Activated CD4-positive, alpha-beta memory T cell treated with anti-CD3 and anti-CD28 coated beads for 36 hours (primary cell): ENCODE results near the gene PSMB7. TPM values are rescaled to one million over a fixed set of nuclear protein-coding genes. Genes with fewer than 3 reads are reported as not detected.

Experiments
- CTCF ChIA-PET: fragments of 350-600 bp; sonication (Branson Sonifier 250); formaldehyde crosslinking; loops from one replicate; lab custom pipeline; 2021; ENCODE audit warnings: antibody characterized with exemption, inconsistent platforms; lab: Charles Lee
- POLR2A ChIA-PET: fragments of 350-600 bp; sonication (Branson Sonifier 250); formaldehyde crosslinking; loops from one replicate; lab custom pipeline; 2021; ENCODE audit warnings: antibody characterized with exemption; lab: Charles Lee
- DNase-seq: peaks from one replicate; pipeline ENCODE4 v3.0.0-alpha.2; 2020
- H3K27ac Mint-ChIP-seq: one replicate; pipeline ENCODE4 v1.8.0; 2021; ENCODE audit warnings: mixed read lengths
- H3K27me3 Mint-ChIP-seq: one replicate; pipeline ENCODE4 v1.8.0; 2021; ENCODE audit warnings: mixed read lengths
- H3K36me3 Mint-ChIP-seq: one replicate; pipeline ENCODE4 v1.8.0; 2021; ENCODE audit warnings: mixed read lengths
- H3K4me1 Mint-ChIP-seq: one replicate; pipeline ENCODE4 v1.8.0; 2021; ENCODE audit warnings: low read depth, mixed read lengths
- H3K4me3 Mint-ChIP-seq: one replicate; pipeline ENCODE4 v1.8.0; 2021; ENCODE audit warnings: mild to moderate bottlenecking, mixed read lengths
- H3K9me3 Mint-ChIP-seq: one replicate; pipeline ENCODE4 v1.8.0; 2021; ENCODE audit warnings: mixed read lengths
- intact Hi-C: fragments of 100-400 bp; cut with micrococcal nuclease; formaldehyde crosslinking; loops from one replicate; pipeline ENCODE4 v1.15.1; 2023
- total RNA-seq, 2 experiments: library from RNA; stranded (reverse); gene quantifications; one replicate each; pipeline ENCODE4 v1.2.3, GENCODE V29; 2021

Gene PSMB7
- total RNA-seq, 2 experiments from 2014 or later = 156 TPM

DNA sequence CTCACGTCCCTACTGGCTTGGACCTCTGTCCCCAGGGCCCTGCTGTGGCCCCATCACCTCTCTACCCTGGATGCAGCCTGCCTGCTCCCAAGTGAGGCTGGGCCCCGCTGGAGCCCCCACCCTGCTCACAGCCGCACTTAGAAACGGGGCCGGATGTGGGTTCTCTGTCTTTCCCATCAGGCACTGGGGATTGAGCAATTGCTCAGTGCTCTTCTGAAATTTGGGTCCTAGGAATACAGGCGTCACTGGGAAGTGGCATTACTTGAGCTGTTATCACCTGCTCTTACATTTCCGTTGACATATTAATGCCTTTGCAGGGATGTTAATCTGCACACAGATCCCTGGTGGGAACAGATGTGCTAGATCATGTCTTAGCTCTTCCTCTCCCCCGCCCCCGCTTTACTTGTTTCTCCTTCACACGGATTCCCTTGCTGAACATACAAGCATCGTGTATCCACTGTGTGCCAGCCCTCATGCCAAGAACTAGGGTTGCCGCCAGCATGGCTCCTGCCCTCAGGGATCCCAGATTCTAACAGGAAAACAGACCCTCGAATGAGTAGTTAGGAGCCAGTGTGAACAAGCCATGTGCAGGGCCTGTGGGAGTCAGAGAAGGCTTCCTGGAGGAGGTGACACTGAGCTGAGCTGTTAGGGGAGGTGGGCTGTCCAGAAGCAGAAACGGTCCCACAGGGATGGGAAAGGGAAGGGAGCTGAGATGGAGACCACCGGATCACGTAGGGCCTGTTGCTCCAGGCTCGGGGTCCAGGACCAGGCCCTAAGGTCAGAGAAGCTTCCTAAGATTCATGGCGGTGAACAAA is 92.4 kb downstream of the PSMB7 start:
- ChIA-PET POLR2A (no interaction called here), CTCF (interaction anchor here (7.6 kb wide), 1 partner anchor 195 kb away, joined by 63 read pairs; no protein-coding TSS in a partner anchor)
- Mint-ChIP-seq H3K27me3 (no peaks in the 10 kb centered on the region), H3K9me3 (no peaks in the 10 kb centered on the region), H3K27ac (no peak overlapping the region), H3K4me3 (no peak overlapping the region), H3K36me3 (no peaks in the 10 kb centered on the region), H3K4me1 (peaks cover 4% of the 10 kb centered on the region)
- intact Hi-C loops = no loop called here
- no peak for DNase-seq

DNA sequence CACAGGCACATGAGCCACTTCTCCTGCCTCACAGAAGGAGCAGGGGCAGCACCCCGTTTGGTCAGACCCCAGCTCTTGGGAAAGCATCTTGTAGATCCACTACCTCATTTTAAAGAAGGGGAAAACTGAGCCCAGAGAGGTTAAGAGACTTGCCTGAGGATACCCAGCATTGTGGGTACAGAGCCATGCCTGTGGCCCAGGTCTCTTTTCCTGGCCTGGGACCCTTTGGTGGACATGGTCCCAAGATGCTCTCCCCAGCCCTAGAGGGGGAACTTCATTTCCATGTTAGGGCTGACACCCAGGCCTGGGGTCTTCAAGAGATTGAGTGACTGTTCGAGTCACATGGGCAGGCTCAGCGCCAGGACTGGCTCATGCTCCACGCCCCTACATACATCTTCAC is 93.3 kb downstream of the PSMB7 start:
- H3K9me3 Mint-ChIP-seq = no peaks in the 10 kb centered on the region
- H3K4me3 Mint-ChIP-seq = no peak overlapping the region
- DNase-seq = no peak
- no peak overlapping the region for H3K27ac Mint-ChIP-seq
- ChIA-PET POLR2A (no interaction called here), CTCF (interaction anchor here (0.6 to 7.6 kb wide), 4 partner anchors 80 to 194 kb away, joined by 3 to 63 read pairs (median 6); no protein-coding TSS in a partner anchor)
- peaks cover 2% of the 10 kb centered on the region for H3K36me3 Mint-ChIP-seq
- no peaks in the 10 kb centered on the region for H3K27me3 Mint-ChIP-seq
- peaks cover 4% of the 10 kb centered on the region for H3K4me1 Mint-ChIP-seq
- intact Hi-C loops = loop anchor here (2.0 kb wide), 1 partner anchor 195 kb away; no protein-coding TSS in a partner anchor

DNA sequence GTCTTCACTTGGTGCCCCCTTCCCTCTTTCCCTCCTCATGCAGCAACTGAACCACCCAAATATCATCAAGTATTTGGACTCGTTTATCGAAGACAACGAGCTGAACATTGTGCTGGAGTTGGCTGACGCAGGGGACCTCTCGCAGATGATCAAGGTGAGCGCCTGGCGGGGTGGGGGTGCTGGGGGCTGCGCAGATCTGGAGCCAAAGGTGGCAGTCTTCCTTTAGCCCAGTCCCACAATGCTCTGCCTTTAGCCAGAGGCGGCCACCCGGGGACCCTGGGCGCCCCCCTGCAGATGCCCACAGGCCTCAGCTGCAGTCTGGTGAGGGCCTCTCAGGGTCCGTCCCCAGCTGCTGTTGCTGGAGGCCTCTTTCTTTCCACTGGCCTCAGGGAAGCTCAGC is 93.8 kb downstream of the PSMB7 start:
- peaks cover 4% of the 10 kb centered on the region for H3K4me1 Mint-ChIP-seq
- no peaks in the 10 kb centered on the region for H3K27me3 Mint-ChIP-seq
- no peak for DNase-seq
- H3K27ac Mint-ChIP-seq = no peak overlapping the region
- CTCF ChIA-PET = interaction anchor here (0.6 to 7.6 kb wide), 5 partner anchors 80 to 280 kb away, joined by 3 to 63 read pairs (median 6); no protein-coding TSS in a partner anchor
- POLR2A ChIA-PET = no interaction called here
- no peaks in the 10 kb centered on the region for H3K9me3 Mint-ChIP-seq
- no peak overlapping the region for H3K4me3 Mint-ChIP-seq
- intact Hi-C loops = loop anchor here (2.0 kb wide), 1 partner anchor 195 kb away; no protein-coding TSS in a partner anchor
- H3K36me3 Mint-ChIP-seq = peaks cover 2% of the 10 kb centered on the region

DNA sequence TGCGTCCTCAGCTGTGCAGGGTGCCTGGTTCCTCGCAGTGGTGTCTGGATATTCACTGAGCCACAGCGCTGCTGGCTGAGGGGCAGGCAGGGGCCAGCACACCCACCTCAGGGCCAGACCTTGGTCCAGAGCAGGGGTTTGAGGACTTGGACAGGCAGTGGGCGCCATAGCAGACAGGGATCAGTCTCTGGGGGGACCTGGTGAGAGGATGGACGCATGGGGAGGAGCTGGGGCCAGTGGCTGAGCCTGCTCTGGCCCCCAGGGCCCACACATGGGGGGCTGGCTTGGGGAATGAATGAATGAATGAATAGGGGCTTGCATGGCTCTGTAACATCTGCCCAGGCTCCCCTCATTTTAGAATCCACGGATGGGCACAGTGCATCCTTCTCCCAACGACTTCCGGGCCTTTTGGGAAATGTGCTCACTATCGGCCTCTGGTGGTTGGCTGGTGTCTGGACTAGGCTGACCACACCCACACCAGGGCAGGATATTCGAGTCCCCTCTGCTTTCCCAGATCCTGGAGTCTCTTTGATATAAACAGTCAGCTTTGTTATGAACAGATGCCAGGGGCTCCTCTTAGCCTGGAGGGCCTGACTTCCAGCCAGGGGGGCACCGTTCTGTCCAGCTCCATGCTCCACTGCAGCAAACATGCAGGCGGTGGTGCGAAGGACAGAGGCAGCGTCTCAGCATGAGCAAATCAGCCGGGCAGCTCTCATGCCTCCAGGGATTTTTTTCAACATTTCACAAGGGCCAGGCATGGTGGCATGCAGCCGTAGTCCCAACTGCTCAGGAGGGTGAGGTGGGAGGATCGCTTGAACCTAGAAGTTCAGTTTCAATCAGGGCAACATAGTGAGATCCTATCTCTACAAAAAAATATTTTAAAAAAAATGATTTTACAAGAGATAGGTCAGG is 94.9 kb downstream of the PSMB7 start:
- H3K9me3 Mint-ChIP-seq = no peaks in the 10 kb centered on the region
- peaks cover 4% of the 10 kb centered on the region for H3K4me1 Mint-ChIP-seq
- H3K27ac Mint-ChIP-seq = no peak overlapping the region
- CTCF ChIA-PET = interaction anchor here (0.7 to 7.6 kb wide), 15 partner anchors 10 to 279 kb away, joined by 3 to 63 read pairs (median 4); no protein-coding TSS in a partner anchor
- POLR2A ChIA-PET = no interaction called here
- intact Hi-C loops = loop anchor here (2.0 kb wide), 1 partner anchor 194 kb away; no protein-coding TSS in a partner anchor
- peaks cover 2% of the 10 kb centered on the region for H3K36me3 Mint-ChIP-seq
- H3K27me3 Mint-ChIP-seq = no peaks in the 10 kb centered on the region
- peak; percentile 70 for DNase-seq
- H3K4me3 Mint-ChIP-seq = no peak overlapping the region

DNA sequence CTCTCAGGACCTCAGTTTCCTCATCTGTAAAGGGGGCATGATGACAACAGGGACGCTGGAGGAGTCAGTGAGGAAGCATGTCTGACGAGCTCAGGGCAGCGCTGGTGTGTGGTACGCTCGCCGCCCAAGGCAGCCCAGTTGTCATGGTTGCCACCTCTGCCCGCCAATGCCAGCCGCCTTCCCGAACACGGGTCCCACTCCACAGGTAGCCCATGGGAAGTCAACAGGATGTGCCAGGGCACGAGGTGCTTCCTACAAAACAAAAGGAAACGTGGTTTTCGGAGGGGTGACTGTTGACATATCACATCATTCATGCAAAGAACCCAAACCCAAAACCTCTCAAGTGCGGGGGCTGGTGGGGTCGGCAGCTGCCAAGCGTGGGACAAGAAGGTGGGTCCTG is 99.4 kb downstream of the PSMB7 start:
- H3K4me1 Mint-ChIP-seq = peaks cover 4% of the 10 kb centered on the region
- ChIA-PET POLR2A (no interaction called here), CTCF (interaction anchor here (1.1 kb wide), 1 partner anchor 189 kb away, joined by 3 read pairs; no protein-coding TSS in a partner anchor)
- no peak overlapping the region for H3K27ac Mint-ChIP-seq
- no peaks in the 10 kb centered on the region for H3K27me3 Mint-ChIP-seq
- intact Hi-C loops = no loop called here
- DNase-seq = no peak
- H3K4me3 Mint-ChIP-seq = no peak overlapping the region
- peaks cover 2% of the 10 kb centered on the region for H3K36me3 Mint-ChIP-seq
- H3K9me3 Mint-ChIP-seq = no peaks in the 10 kb centered on the region

DNA sequence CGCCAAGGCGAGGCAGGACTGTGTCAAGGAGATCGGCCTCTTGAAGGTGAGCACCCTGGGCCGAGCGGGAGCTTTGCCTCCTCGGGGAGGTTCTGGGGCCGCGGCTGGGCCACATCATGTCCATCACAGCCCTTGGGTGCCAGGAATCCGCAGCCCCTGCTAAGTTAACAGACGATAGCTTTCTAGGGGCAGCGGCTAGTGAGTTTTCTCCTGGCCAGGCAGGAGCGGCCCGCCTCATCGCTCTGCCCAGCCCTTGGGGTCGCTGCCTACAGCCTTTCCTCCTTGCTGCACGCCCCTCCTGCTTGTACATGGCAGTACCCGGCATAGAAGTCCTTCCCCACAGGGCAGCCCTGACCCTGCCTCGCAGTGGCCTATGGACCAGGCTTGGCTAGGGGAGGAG is 101.3 kb downstream of the PSMB7 start:
- Mint-ChIP-seq H3K4me1 (no peaks in the 10 kb centered on the region), H3K36me3 (peaks cover 2% of the 10 kb centered on the region), H3K27me3 (no peaks in the 10 kb centered on the region), H3K4me3 (no peak overlapping the region), H3K27ac (no peak overlapping the region), H3K9me3 (no peaks in the 10 kb centered on the region)
- POLR2A ChIA-PET = no interaction called here
- no peak for DNase-seq
- CTCF ChIA-PET = interaction anchor here (0.8 kb wide), 2 partner anchors 10 to 187 kb away, joined by 3 to 4 read pairs; no protein-coding TSS in a partner anchor
- intact Hi-C loops = no loop called here

DNA sequence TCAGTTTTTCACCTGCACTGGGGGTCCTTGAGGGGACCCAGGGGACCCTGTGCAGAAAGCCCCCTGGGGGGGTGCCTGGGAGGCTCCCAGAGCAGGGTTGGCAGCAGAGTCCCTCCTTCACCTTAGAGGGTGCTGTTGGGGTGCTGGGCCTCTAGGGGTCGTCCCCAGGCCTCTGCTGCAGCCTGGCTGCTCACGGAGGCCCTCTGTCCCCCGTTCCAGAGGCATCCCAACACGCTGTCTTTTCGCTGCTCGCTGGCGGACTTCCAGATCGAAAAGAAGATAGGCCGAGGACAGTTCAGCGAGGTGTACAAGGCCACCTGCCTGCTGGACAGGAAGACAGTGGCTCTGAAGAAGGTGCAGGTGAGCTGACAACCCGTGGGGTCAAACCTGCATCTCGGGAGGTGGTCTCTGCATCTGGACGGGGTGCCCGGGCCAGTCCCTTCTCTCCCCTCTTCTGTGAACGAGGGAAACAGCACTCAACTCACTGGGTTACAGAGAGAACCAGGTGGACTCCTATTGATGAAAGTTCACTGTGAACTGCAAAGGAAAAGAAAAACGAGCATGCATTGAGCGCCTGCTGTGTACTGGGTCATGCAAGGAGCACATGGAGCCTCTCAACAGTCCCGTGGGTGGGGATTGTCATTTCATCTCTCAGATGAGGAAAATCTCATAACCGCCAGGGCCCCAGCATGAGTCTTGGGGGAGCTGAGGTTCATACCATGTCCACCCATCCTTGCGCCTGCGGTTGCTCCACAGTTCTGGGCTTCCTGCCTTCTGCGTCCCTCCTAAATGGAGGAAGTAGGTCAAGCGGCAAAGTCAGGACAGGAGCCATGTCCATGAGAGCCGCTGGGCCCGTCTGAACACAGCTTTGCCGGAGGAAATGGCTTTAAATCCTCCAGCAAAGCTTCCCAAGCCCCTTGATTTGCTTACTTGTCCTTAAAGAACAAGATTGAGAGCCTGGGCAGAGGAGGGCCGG is 102.7 kb downstream of the PSMB7 start:
- Mint-ChIP-seq H3K4me3 (no peak overlapping the region), H3K4me1 (no peaks in the 10 kb centered on the region), H3K27me3 (no peaks in the 10 kb centered on the region), H3K27ac (no peak overlapping the region), H3K9me3 (no peaks in the 10 kb centered on the region), H3K36me3 (peaks cover under 1% of the 10 kb centered on the region)
- intact Hi-C loops = no loop called here
- ChIA-PET POLR2A (no interaction called here), CTCF (interaction anchor here (0.6 to 1.6 kb wide), 3 partner anchors 171 to 186 kb away, joined by 3 to 6 read pairs (median 3); no protein-coding TSS in a partner anchor)
- DNase-seq = no peak

DNA sequence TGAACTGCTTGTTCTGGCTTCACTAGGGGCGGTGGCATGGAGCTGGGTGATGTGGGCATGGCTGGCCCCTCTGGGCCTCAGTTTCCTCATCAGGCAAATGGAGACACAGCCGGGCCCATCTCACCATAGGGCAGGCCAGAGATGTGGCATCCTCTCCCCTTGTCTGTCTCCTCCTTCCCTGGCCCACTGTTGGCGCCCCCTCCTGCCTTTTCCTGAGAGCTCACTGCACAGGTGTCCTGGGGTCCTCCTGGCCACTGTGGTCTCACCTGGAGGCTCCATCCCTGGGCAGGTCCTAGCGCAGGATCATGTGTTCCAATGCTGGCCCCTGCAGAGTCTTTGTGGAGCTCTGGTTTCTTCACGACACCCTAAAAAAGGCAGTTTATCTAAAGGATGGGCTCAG is 104.0 kb downstream of the PSMB7 start:
- intact Hi-C loops = no loop called here
- Mint-ChIP-seq H3K4me1 (peaks cover 2% of the 10 kb centered on the region), H3K36me3 (no peaks in the 10 kb centered on the region), H3K27me3 (no peaks in the 10 kb centered on the region), H3K9me3 (no peaks in the 10 kb centered on the region), H3K4me3 (no peak overlapping the region), H3K27ac (no peak overlapping the region)
- ChIA-PET POLR2A (no interaction called here), CTCF (interaction anchor here (1.5 to 1.6 kb wide), 2 partner anchors 9 to 185 kb away, joined by 4 to 6 read pairs; no protein-coding TSS in a partner anchor)
- peak; percentile 40 for DNase-seq

DNA sequence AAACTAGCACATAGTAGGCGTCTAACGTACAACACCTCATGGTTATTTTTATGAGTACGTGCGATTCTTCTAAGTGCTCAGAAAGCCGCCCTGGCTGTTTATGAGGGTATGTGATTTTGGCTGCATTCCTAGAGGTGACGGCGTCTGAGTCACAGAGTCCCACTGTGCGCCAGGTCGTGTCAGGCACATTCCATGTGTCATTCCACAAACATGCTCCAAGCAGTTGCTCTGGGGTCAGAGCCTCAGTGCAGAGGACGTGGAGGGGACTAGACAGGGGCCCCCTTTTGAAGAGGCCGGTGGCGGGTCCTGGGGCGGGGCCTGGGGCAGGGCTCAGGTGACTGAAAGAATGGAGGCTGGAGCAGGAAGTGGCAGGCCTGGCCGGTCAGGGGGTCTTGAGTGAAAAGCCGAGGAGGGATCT is 105.6 kb downstream of the PSMB7 start:
- no peak for DNase-seq
- Mint-ChIP-seq H3K9me3 (no peaks in the 10 kb centered on the region), H3K27ac (no peak overlapping the region), H3K36me3 (peaks cover 2% of the 10 kb centered on the region), H3K4me3 (no peak overlapping the region), H3K27me3 (no peaks in the 10 kb centered on the region), H3K4me1 (peaks cover 10% of the 10 kb centered on the region)
- intact Hi-C loops = no loop called here
- ChIA-PET POLR2A (no interaction called here), CTCF (interaction anchor here (0.8 to 1.5 kb wide), 3 partner anchors 10 to 183 kb away, joined by 4 to 6 read pairs (median 4); no protein-coding TSS in a partner anchor)

DNA sequence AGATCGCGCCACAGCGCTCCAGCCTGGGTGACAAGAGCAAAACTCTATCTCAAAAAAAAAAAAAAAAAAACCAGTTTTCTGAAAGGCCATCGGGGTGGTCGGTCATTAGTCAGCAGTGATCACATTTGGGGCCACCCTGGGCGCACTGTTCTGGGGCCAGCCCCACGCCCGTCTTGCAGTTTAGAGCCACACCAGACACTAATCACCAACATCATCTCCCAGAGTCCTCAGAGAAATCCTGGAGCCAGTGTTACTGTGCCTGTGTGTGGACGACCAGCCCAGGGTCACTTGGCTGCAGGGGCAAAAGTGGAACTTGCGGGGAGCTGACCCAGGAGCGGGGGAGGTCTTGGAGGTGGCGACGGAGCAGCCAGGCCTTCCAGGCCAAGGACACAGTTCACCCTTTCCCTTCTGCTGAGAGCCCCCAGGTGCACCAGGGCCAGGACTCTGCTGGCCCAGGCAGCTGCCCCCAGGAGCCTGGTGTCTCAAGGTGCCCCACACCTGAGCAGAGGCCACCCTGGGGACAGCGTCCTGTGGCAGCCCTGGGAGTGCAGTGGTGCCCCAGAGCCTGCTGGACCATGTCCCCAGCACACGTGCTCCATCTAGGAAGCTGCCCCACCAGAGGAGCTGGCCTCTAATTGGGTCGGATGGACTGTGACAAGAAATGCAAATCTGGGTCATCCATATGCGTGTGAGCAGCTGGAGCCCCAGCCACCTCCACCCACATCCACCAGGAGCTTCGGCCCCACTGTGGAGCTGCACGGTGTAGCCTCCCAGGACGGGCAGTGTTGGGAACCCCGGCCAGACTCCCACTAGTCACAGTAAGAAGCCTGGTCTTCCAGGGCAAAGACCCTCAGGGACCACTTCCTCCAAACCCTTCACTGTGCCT is 106.4 kb downstream of the PSMB7 start:
- CTCF ChIA-PET = interaction anchor here (0.8 to 1.0 kb wide), 2 partner anchors 12 to 182 kb away, joined by 4 to 6 read pairs; no protein-coding TSS in a partner anchor
- Mint-ChIP-seq H3K4me1 (peaks cover 10% of the 10 kb centered on the region), H3K27me3 (no peaks in the 10 kb centered on the region), H3K9me3 (no peaks in the 10 kb centered on the region), H3K4me3 (no peak overlapping the region), H3K27ac (no peak overlapping the region), H3K36me3 (peaks cover 2% of the 10 kb centered on the region)
- DNase-seq = no peak
- intact Hi-C loops = no loop called here
- POLR2A ChIA-PET = no interaction called here
